NB4 (cell line): ENCODE data around the gene ZBTB12.

Experiments
- DNase-seq: peaks from one replicate; pipeline ENCODE4 v3.0.0; 2010; ENCODE audit warnings: low read depth
- H3K4me3 ChIP-seq: one replicate; pipeline ENCODE4 v1.5.1; 2011; ENCODE audit warnings: mild to moderate bottlenecking, low read depth, low read length, moderate library complexity
- CTCF ChIP-seq: IDR thresholded peaks from one replicate; pipeline ENCODE4 v1.5.1; 2012; ENCODE audit warnings: low read depth, low read length
- MAX ChIP-seq: IDR thresholded peaks from 2 replicates; pipeline ENCODE4 v1.6.1; 2011; ENCODE audit warnings: low read depth, low read length
- MYC ChIP-seq: IDR thresholded peaks from 2 replicates; pipeline ENCODE4 v1.6.1; 2011; ENCODE audit warnings: low read depth, low read length
- POLR2A ChIP-seq: IDR thresholded peaks from 2 replicates; pipeline ENCODE4 v1.6.1; 2011; ENCODE audit warnings: mild to moderate bottlenecking; ENCODE audit not compliant: insufficient read length; ENCODE audit errors: extremely low read depth

Gene ZBTB12

GRCh38 chr6:31901953-31902643 is at the start of gene ZBTB12:
Gene ZBTB12, minus strand, starts transcription at chr6:31902086. Its CDS starts 781 bp downstream, at chr6:31901305.
- peak within 1 kb of the TSS; percentile 57 for H3K4me3 ChIP-seq
- DNase-seq, result peak; percentile 98
- TF ChIP-seq MAX (peak; percentile 73), POLR2A (peak; percentile 33), CTCF (no peak), MYC (peak; percentile 54; the same call in 1 of the 2 replicates)

GRCh38 chr6:31949926-31950548 is 48.2 kb upstream of the ZBTB12 start:
- H3K4me3 ChIP-seq, result no peak overlapping the region
- no peak for TF ChIP-seq POLR2A
- TF ChIP-seq MAX, result no peak
- TF ChIP-seq MYC, result no peak
- no peak for TF ChIP-seq CTCF
- no peak for DNase-seq

- DNase-seq, result no peak
- TF ChIP-seq POLR2A (no peak), CTCF (no peak), MAX (no peak), MYC (no peak)
- H3K4me3 ChIP-seq, result no peak overlapping the region
Measured at GRCh38 chr6:31948753-31949413, 47.0 kb upstream of the ZBTB12 start.

GRCh38 chr6:31948306-31948705 is 46.4 kb upstream of the ZBTB12 start:
- no peak for DNase-seq
- TF ChIP-seq CTCF (no peak), MYC (no peak)
- H3K4me3 ChIP-seq, result no peak overlapping the region

- TF ChIP-seq CTCF (no peak), POLR2A (no peak), MAX (no peak), MYC (no peak)
- H3K4me3 ChIP-seq, result no peak overlapping the region
- DNase-seq, result no peak
Measured at GRCh38 chr6:31947864-31948263, 46.0 kb upstream of the ZBTB12 start.
